T-helper 1 cell treated with Interleukin-12 subunit alpha and Interleukin-12 subunit beta and Interleukin-4 antibody, amounts not matched to agents 30 ng/mL and 1 ng/mL, for 36 hours (primary cell): ENCODE data around the gene RIPK1. TPM values are rescaled to one million over a fixed set of nuclear protein-coding genes. Genes with fewer than 3 reads are reported as not detected.

ENCODE experiments used
- intact Hi-C: fragments of 100-400 bp; cut with micrococcal nuclease; formaldehyde crosslinking; loops from one replicate; pipeline ENCODE4 v1.15.1; 2024
- total RNA-seq: library from RNA; stranded (reverse); gene quantifications from 2 replicates; pipeline ENCODE4 v1.2.3, GENCODE V29; 2022

The RIPK1 gene
- total RNA-seq, 1 donor from 2014 or later: 35.8 TPM

GRCh38 chr6:3157131-3157933 lies 89.0 kb downstream of the RIPK1 start, which contains the start of gene TUBB2A:
Gene TUBB2A (minus strand): TSS chr6:3157544. CDS start chr6:3157463, 81 bp downstream.
- intact Hi-C loops: loop anchor here (1.0 to 5.0 kb wide), 10 partner anchors 31 to 1620 kb away; partner anchors contain the start of genes BPHL, CDYL, NQO2 and WRNIP1

DNA sequence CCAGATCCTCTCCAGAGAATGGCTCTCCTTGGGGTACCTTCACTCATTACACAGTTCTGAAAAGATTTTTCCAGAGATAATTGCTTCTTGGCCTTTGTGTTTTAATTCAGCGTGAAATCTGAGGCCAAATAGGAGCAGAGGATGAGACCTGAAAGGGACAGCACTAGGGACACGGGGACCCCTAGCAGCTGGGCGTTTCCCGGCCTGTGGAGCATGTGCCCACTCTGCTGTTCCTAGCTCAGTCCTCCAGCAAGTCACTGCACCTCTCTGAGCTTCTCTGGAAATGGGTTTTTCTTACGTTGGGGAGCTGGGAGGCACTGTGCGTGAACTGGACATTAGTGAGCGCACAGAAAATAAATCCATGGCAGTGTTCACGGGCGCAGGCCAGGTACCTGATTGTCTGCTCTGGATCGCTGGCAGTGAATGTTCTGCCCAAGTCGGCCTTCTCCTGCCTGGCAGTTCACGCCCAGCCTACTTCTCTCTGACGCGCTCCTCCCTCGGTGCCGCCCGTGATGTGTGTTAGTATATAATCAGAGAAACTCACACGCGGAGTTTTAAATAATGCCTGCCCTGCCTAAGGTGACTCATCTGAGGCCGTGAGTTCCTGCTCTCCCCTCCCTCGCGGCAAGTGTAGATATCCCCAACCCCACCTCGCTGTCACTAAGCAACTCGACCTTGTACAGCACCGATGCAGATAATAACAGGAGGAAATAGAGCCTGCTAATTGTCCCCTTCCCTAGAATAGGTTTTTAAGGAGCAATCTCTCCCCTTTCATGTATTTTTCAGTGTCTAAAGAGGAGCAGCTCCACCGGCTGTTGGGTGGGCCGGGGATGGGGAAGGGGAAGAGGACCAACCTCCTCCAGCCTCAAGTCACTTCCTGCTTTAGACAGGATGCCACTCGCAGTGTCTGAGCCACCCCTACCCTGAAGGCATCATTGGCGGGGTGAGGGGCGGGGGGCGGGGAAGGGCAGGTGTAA lies 91.8 kb downstream of the RIPK1 start:
- intact Hi-C loops: loop anchor here (5.0 kb wide), 2 partner anchors 977 to 1617 kb away; partner anchors contain the start of genes CDYL and ECI2

GRCh38 chr6:3162067-3162497 lies 93.8 kb downstream of the RIPK1 start:
- intact Hi-C loops: loop anchor here (5.0 kb wide), 1 partner anchor 975 kb away; the partner anchor contains the start of gene ECI2

GRCh38 chr6:3162565-3163247 lies 94.4 kb downstream of the RIPK1 start:
- intact Hi-C loops: loop anchor here (1.0 to 5.0 kb wide), 2 partner anchors 68 to 975 kb away; partner anchors contain the start of gene ECI2

DNA sequence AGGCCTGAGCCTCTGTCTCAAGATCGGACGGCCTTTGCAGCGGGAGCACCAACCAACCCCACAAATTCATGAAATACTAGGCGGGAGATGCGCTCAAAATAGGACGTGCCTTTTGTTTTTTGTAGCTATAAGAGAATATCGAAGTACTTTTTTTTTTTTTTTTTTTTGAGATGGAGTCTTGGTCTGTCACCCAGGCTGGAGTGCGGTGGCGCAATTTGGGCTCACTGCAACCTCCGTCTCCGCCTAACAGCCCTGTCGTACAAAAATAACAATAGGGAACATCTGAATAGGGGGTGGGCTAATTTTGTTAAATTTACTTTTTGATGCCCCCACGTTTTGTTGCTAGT lies 94.9 kb downstream of the RIPK1 start:
- intact Hi-C loops: loop anchor here (1.0 to 5.0 kb wide), 2 partner anchors 67 to 974 kb away; partner anchors contain the start of gene ECI2

DNA sequence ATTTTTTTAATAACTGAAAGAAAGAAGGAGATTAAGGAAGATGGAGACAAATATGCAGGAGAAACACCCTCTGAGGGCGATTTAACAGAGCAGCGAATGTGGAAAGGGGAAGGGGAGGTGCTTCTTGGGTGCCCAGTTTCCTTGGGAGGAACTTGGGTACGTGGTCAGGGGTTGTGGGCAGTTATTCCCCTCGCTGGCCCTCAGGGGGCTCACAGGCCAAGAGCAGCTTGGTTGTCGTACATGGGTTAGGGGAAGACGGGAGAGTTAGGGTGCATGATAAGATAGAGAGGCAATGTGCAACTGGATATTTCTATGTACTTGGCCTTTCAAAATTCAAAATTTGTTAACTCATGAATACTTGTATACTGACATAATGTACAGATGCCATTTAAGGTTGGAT lies 96.1 kb downstream of the RIPK1 start:
- intact Hi-C loops: loop anchor here (5.0 kb wide), 1 partner anchor 973 kb away; the partner anchor contains the start of gene ECI2

Other genes with a start within 250 kb of the RIPK1 start
- gene SERPINB1, start 226.6 kb upstream of the RIPK1 start, total RNA-seq: 83.4 and 88.3 TPM in 2 replicates
- 71.3 and 74.0 TPM in 2 replicates for gene SERPINB9, start 165.2 kb upstream of the RIPK1 start, total RNA-seq
- gene SERPINB6, start 96.9 kb upstream of the RIPK1 start, total RNA-seq: 16.3 and 17.5 TPM in 2 replicates
- 38.1 and 43.2 TPM in 2 replicates for gene NQO2, start 68.6 kb upstream of the RIPK1 start, total RNA-seq
- gene BPHL, start 50.2 kb downstream of the RIPK1 start, total RNA-seq: 7.0 and 8.9 TPM in 2 replicates
- gene TUBB2A, start 89.0 kb downstream of the RIPK1 start, total RNA-seq: 4.5 and 4.7 TPM in 2 replicates
- gene TUBB2B, start 159.2 kb downstream of the RIPK1 start, total RNA-seq: 0.12 TPM in 1 of 2 replicates, not detected in the other
- gene PSMG4, start 190.5 kb downstream of the RIPK1 start, total RNA-seq: 24.0 and 24.5 TPM in 2 replicates